CD14-positive monocyte (primary cell): Measurements from ENCODE around the gene RELN. TPM values are rescaled to one million over a fixed set of nuclear protein-coding genes. Genes with fewer than 3 reads are reported as not detected.

Experiments used
- DNase-seq, 3 donors: peaks; one replicate each; pipeline ENCODE4 v3.0.0-alpha.2; 2011 to 2022
- H2AFZ ChIP-seq: 2 replicates; pipeline ENCODE4 v1.6.0; 2012; ENCODE audit warnings: mild to moderate bottlenecking, low read depth, low read length, inconsistent platforms; ENCODE audit not compliant: insufficient read depth, poor library complexity, severe bottlenecking
- H3K27ac ChIP-seq, 2 donors: 1 replicate in 1 of 2; 2 replicates in 1 of 2; pipeline ENCODE4 v1.5.1; 2012 to 2013; ENCODE audit warnings: low read length in 2 of 2, control low read depth in 1 of 2, inconsistent platforms in 1 of 2, low read depth in 1 of 2, mild to moderate bottlenecking in 1 of 2
- H3K27me3 ChIP-seq, 2 donors: one replicate each; pipeline versions ENCODE4 v1.6.0 to v1.6.1; 2011 to 2013; ENCODE audit warnings: low read length in 2 of 2; ENCODE audit not compliant: control insufficient read depth in 2 of 2, insufficient read depth in 2 of 2
- H3K36me3 ChIP-seq, 2 donors: replicated peaks in 1 of 2; 1 replicate in 1 of 2; 2 replicates in 1 of 2; pipeline versions ENCODE4 v1.5.1 to v1.6.1; 2012 to 2013; ENCODE audit warnings: low read length in 2 of 2, control low read depth in 1 of 2, inconsistent platforms in 1 of 2, mild to moderate bottlenecking in 1 of 2; ENCODE audit not compliant: insufficient read depth in 2 of 2, control insufficient read depth in 1 of 2
- H3K4me1 ChIP-seq, 2 donors: 1 replicate in 1 of 2; 2 replicates in 1 of 2; pipeline versions ENCODE4 v1.5.1 to v1.6.1; 2012 to 2013; ENCODE audit warnings: low read length in 2 of 2, control low read depth in 1 of 2, inconsistent platforms in 1 of 2, mild to moderate bottlenecking in 1 of 2, moderate library complexity in 1 of 2; ENCODE audit not compliant: insufficient read depth in 2 of 2, control insufficient read depth in 1 of 2
- H3K4me2 ChIP-seq: replicated peaks from 2 replicates; pipeline ENCODE3; 2012; ENCODE audit warnings: low read length, moderate library complexity, mild to moderate bottlenecking; ENCODE audit not compliant: poor library complexity, severe bottlenecking; ENCODE audit errors: extremely low read depth
- H3K4me3 ChIP-seq, 3 experiments: fragments of 200-600 bp in 1 of 3; sonication (generic) in 1 of 3; replicated peaks in 1 of 3; 1 replicate in 2 of 3; 2 replicates in 1 of 3; pipeline ENCODE4 v1.5.1; 2011 to 2013; ENCODE audit warnings: low read length in 3 of 3, mild to moderate bottlenecking in 3 of 3, control low read depth in 2 of 3, low read depth in 2 of 3, inconsistent platforms in 1 of 3, moderate library complexity in 1 of 3
- H3K79me2 ChIP-seq: 2 replicates; pipeline ENCODE4 v1.6.0; 2012; ENCODE audit warnings: mild to moderate bottlenecking, control low read depth, inconsistent platforms, low read length, moderate library complexity; ENCODE audit not compliant: insufficient read depth
- H3K9ac ChIP-seq: 2 replicates; pipeline ENCODE4 v1.6.0; 2017; ENCODE audit warnings: low read length, mild to moderate bottlenecking; ENCODE audit not compliant: insufficient read depth, poor library complexity, severe bottlenecking
- H3K9me3 ChIP-seq, 2 donors: replicated peaks in 1 of 2; 1 replicate in 1 of 2; 2 replicates in 1 of 2; pipeline versions ENCODE4 v1.5.1 to v1.6.1; 2012 to 2013; ENCODE audit warnings: low read length in 2 of 2, control low read depth in 1 of 2; ENCODE audit not compliant: control insufficient read depth in 1 of 2, insufficient read depth in 1 of 2
- H4K20me1 ChIP-seq: 2 replicates; pipeline ENCODE4 v1.6.0; 2012; ENCODE audit warnings: mild to moderate bottlenecking, low read length, control low read depth, moderate library complexity; ENCODE audit not compliant: insufficient read depth
- H3K27ac Mint-ChIP-seq, 7 donors: one replicate each; pipeline ENCODE4 v1.8.0; 2020; ENCODE audit warnings: mild to moderate bottlenecking in 7 of 7, mixed read lengths in 7 of 7, moderate library complexity in 6 of 7, inconsistent platforms in 2 of 7
- H3K27me3 Mint-ChIP-seq, 3 donors: one replicate each; pipeline ENCODE4 v1.8.0; 2021 to 2022; ENCODE audit warnings: low read depth in 3 of 3, mild to moderate bottlenecking in 3 of 3, mixed read lengths in 3 of 3, moderate library complexity in 3 of 3, inconsistent platforms in 1 of 3
- H3K36me3 Mint-ChIP-seq, 2 donors: one replicate each; pipeline ENCODE4 v1.8.0; 2020; ENCODE audit warnings: mixed read lengths in 2 of 2, inconsistent platforms in 1 of 2, mild to moderate bottlenecking in 1 of 2
- H3K4me1 Mint-ChIP-seq: one replicate; pipeline ENCODE4 v1.8.0; 2020; ENCODE audit warnings: mild to moderate bottlenecking, mixed read lengths
- H3K4me3 Mint-ChIP-seq, 2 donors: one replicate each; pipeline ENCODE4 v1.8.0; 2020; ENCODE audit warnings: mild to moderate bottlenecking in 2 of 2, mixed read lengths in 2 of 2, moderate library complexity in 1 of 2
- H3K9me3 Mint-ChIP-seq, 7 donors: one replicate each; pipeline ENCODE4 v1.8.0; 2020 to 2022; ENCODE audit warnings: mixed read lengths in 7 of 7, mild to moderate bottlenecking in 6 of 7, moderate library complexity in 6 of 7, inconsistent platforms in 2 of 7
- WGBS: methylation state at CpG from one replicate; pipeline ENCODE4 v1.1.5; 2013; ENCODE audit warnings: missing lambda C conversion rate; ENCODE audit not compliant: insufficient coverage; 5-methylcytosine and 5-hydroxymethylcytosine counted together
- intact Hi-C, 2 donors: fragments of 100-400 bp; cut with micrococcal nuclease; formaldehyde crosslinking; loops; one replicate each; pipeline versions ENCODE4 v1.15.0 to v1.15.1; 2023
- polyA plus RNA-seq, 3 donors: library from polyadenylated mRNA; depleted of rRNA in 1 of 3; unstranded in 2 of 3; stranded (reverse) in 1 of 3; fragments of 300-500 nt in 2 of 3; fragments of >200 nt in 1 of 3; fragmentation: Illumina TruSeq in 2 of 3; gene quantifications; 1 replicate in 2 of 3; 2 replicates in 1 of 3; pipeline ENCODE4 v1.2.3, GENCODE V29; 2012 to 2021
- TF ChIP-seq, protein P1 (sequence below): fragments of 200-600 bp; IDR thresholded peaks from one replicate; pipeline ENCODE4 v1.8.0; 2022; ENCODE audit warnings: antibody characterized with exemption, mild to moderate bottlenecking

Gene RELN
- polyA plus RNA-seq, 3 donors, result not detected

DNA sequence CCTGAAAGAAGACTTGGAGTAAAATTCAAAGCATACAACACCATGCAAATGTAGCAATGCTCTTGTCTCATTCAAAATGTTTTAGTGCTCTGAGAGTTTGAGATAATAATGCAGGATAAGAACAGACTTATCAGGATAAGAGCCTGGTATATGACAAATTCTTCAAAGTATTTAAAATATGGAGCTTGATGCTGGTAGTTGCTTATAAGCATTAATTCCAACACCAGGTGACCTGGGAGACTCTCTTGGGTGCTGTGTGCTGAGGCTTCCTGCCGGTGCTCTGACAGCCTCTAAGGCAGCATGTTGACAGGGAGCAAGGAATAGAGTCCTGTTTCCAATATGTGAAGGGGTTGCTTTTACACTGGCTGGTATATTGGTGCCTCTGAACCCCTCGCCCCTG lies 508.7 kb downstream of the RELN start:
- Histone ChIP-seq H4K20me1 (no peaks in the 10 kb centered on the region), H3K79me2 (no peaks in the 10 kb centered on the region), H2AFZ (no peak overlapping the region), H3K4me1 (no peaks in the 10 kb centered on the region), H3K27me3 (peaks cover 0 to 2% of the 10 kb centered on the region in 2 donors), H3K4me2 (no peak overlapping the region), H3K4me3 (no peak overlapping the region), H3K36me3 (no peaks in the 10 kb centered on the region), H3K27ac (no peak overlapping the region), H3K9me3 (no peaks in the 10 kb centered on the region), H3K9ac (no peak overlapping the region)
- peaks cover 0 to 10% (median 3%) of the 10 kb centered on the region in 3 donors for H3K27me3 Mint-ChIP-seq
- H3K4me1 Mint-ChIP-seq, result no peaks in the 10 kb centered on the region
- no peak overlapping the region for H3K27ac Mint-ChIP-seq
- no peak overlapping the region for H3K4me3 Mint-ChIP-seq
- no peak for DNase-seq
- intact Hi-C loops, result no loop called here
- no peaks in the 10 kb centered on the region for H3K9me3 Mint-ChIP-seq
- no peaks in the 10 kb centered on the region for H3K36me3 Mint-ChIP-seq
- TF ChIP-seq, protein P1, sequence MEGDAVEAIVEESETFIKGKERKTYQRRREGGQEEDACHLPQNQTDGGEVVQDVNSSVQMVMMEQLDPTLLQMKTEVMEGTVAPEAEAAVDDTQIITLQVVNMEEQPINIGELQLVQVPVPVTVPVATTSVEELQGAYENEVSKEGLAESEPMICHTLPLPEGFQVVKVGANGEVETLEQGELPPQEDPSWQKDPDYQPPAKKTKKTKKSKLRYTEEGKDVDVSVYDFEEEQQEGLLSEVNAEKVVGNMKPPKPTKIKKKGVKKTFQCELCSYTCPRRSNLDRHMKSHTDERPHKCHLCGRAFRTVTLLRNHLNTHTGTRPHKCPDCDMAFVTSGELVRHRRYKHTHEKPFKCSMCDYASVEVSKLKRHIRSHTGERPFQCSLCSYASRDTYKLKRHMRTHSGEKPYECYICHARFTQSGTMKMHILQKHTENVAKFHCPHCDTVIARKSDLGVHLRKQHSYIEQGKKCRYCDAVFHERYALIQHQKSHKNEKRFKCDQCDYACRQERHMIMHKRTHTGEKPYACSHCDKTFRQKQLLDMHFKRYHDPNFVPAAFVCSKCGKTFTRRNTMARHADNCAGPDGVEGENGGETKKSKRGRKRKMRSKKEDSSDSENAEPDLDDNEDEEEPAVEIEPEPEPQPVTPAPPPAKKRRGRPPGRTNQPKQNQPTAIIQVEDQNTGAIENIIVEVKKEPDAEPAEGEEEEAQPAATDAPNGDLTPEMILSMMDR, result no peak
- WGBS, result 56% methylated on average over 1 of the region's 2 CpGs

DNA sequence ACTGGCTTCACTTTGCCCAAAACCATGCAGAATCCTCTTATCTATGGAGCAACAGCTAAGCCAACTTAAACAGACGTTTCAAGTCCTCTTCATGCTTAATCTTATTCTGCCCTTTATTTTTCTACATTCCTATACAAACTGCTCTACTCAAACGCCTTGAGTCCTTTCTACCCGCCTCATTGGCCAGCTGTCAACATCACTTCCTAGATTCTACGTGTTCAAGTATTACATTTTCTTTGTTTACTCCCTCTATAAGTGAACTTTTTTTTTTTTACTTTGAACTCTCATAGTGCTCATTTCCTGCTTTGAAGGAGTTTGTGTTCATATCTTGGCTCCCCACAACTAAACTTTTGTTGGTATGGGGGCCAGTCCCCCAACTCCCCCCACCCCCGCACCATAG lies 514.5 kb downstream of the RELN start:
- H3K4me2 ChIP-seq, result no peak overlapping the region
- H3K4me1 ChIP-seq, result no peaks in the 10 kb centered on the region
- intact Hi-C loops, result no loop called here
- H3K9ac ChIP-seq, result no peak overlapping the region
- H3K27ac Mint-ChIP-seq, result no peak overlapping the region
- H3K9me3 Mint-ChIP-seq, result no peaks in the 10 kb centered on the region
- no peaks in the 10 kb centered on the region for H3K36me3 Mint-ChIP-seq
- no peak overlapping the region for H3K27ac ChIP-seq
- H3K4me3 ChIP-seq, result no peak overlapping the region
- no peak for DNase-seq
- H3K9me3 ChIP-seq, result no peaks in the 10 kb centered on the region
- H2AFZ ChIP-seq, result no peak overlapping the region
- H3K4me1 Mint-ChIP-seq, result no peaks in the 10 kb centered on the region
- H3K79me2 ChIP-seq, result no peaks in the 10 kb centered on the region
- H3K36me3 ChIP-seq, result no peaks in the 10 kb centered on the region
- 56% methylated on average over 3 of the region's 5 CpGs for WGBS
- H3K4me3 Mint-ChIP-seq, result no peak overlapping the region
- TF ChIP-seq, protein P1, result no peak
- H4K20me1 ChIP-seq, result no peaks in the 10 kb centered on the region
- peaks cover 2 to 3% of the 10 kb centered on the region in 2 donors for H3K27me3 ChIP-seq
- H3K27me3 Mint-ChIP-seq, result peaks cover 0 to 5% (median 3%) of the 10 kb centered on the region in 3 donors
